ENCODE results near the gene VPS13C.

VPS13C gene

GRCh38 chr15:61916104-61916503 lies 144.1 kb downstream of the VPS13C start:
- Histone ChIP-seq H3K36me3 (ENCODE audit: control insufficient read depth, insufficient read depth, low read length) (peaks cover 58% of the 10 kb centered on the region), H3K27ac (ENCODE audit: insufficient read depth, low read length, poor library complexity, severe bottlenecking) (no peak overlapping the region), H3K27me3 (replicated peaks; ENCODE audit: control insufficient read depth, insufficient read depth, low read length, poor library complexity, severe bottlenecking) (no peaks in the 10 kb centered on the region), H3K4me3 (ENCODE audit: insufficient read depth, low read depth, low read length, poor library complexity, severe bottlenecking) (no peak overlapping the region), H3K4me1 (ENCODE audit: control insufficient read depth, insufficient read depth, low read length, poor library complexity, severe bottlenecking) (no peaks in the 10 kb centered on the region), H3K9me3 (ENCODE audit: control insufficient read depth, low read length) (no peaks in the 10 kb centered on the region)
- DNase-seq = no peak

GRCh38 chr15:61915640-61916039 lies 144.6 kb downstream of the VPS13C start:
- no peak for DNase-seq
- no peaks in the 10 kb centered on the region for H3K9me3 ChIP-seq (ENCODE audit: control insufficient read depth, low read length)
- H3K4me3 ChIP-seq (ENCODE audit: insufficient read depth, low read depth, low read length, poor library complexity, severe bottlenecking) = no peak overlapping the region
- H3K4me1 ChIP-seq (ENCODE audit: control insufficient read depth, insufficient read depth, low read length, poor library complexity, severe bottlenecking) = no peaks in the 10 kb centered on the region
- H3K27me3 ChIP-seq (replicated peaks; ENCODE audit: control insufficient read depth, insufficient read depth, low read length, poor library complexity, severe bottlenecking) = no peaks in the 10 kb centered on the region
- H3K27ac ChIP-seq (ENCODE audit: insufficient read depth, low read length, poor library complexity, severe bottlenecking) = no peak overlapping the region
- H3K36me3 ChIP-seq (ENCODE audit: control insufficient read depth, insufficient read depth, low read length) = peaks cover 56% of the 10 kb centered on the region

- Histone ChIP-seq H3K4me1 (ENCODE audit: control insufficient read depth, insufficient read depth, low read length, poor library complexity, severe bottlenecking) (no peaks in the 10 kb centered on the region), H3K4me3 (ENCODE audit: insufficient read depth, low read depth, low read length, poor library complexity, severe bottlenecking) (no peak overlapping the region), H3K27ac (ENCODE audit: insufficient read depth, low read length, poor library complexity, severe bottlenecking) (no peak overlapping the region), H3K9me3 (ENCODE audit: control insufficient read depth, low read length) (no peaks in the 10 kb centered on the region), H3K36me3 (ENCODE audit: control insufficient read depth, insufficient read depth, low read length) (peaks cover 44% of the 10 kb centered on the region), H3K27me3 (replicated peaks; ENCODE audit: control insufficient read depth, insufficient read depth, low read length, poor library complexity, severe bottlenecking) (no peaks in the 10 kb centered on the region)
- DNase-seq = no peak
These were observed 149.3 kb downstream of the VPS13C start for GRCh38 chr15:61910839-61911369.

GRCh38 chr15:61908241-61908640 lies 152.0 kb downstream of the VPS13C start:
- Histone ChIP-seq H3K27ac (ENCODE audit: insufficient read depth, low read length, poor library complexity, severe bottlenecking) (no peak overlapping the region), H3K4me1 (ENCODE audit: control insufficient read depth, insufficient read depth, low read length, poor library complexity, severe bottlenecking) (no peaks in the 10 kb centered on the region), H3K36me3 (ENCODE audit: control insufficient read depth, insufficient read depth, low read length) (peaks cover 34% of the 10 kb centered on the region), H3K27me3 (replicated peaks; ENCODE audit: control insufficient read depth, insufficient read depth, low read length, poor library complexity, severe bottlenecking) (no peaks in the 10 kb centered on the region), H3K9me3 (ENCODE audit: control insufficient read depth, low read length) (no peaks in the 10 kb centered on the region), H3K4me3 (ENCODE audit: insufficient read depth, low read depth, low read length, poor library complexity, severe bottlenecking) (no peak overlapping the region)
- DNase-seq = no peak

GRCh38 chr15:61907753-61908086 lies 152.5 kb downstream of the VPS13C start:
- no peak overlapping the region for H3K4me3 ChIP-seq (ENCODE audit: insufficient read depth, low read depth, low read length, poor library complexity, severe bottlenecking)
- H3K27me3 ChIP-seq (replicated peaks; ENCODE audit: control insufficient read depth, insufficient read depth, low read length, poor library complexity, severe bottlenecking) = no peaks in the 10 kb centered on the region
- H3K27ac ChIP-seq (ENCODE audit: insufficient read depth, low read length, poor library complexity, severe bottlenecking) = no peak overlapping the region
- no peaks in the 10 kb centered on the region for H3K9me3 ChIP-seq (ENCODE audit: control insufficient read depth, low read length)
- no peaks in the 10 kb centered on the region for H3K4me1 ChIP-seq (ENCODE audit: control insufficient read depth, insufficient read depth, low read length, poor library complexity, severe bottlenecking)
- no peak for DNase-seq
- peaks cover 34% of the 10 kb centered on the region for H3K36me3 ChIP-seq (ENCODE audit: control insufficient read depth, insufficient read depth, low read length)

- no peak for DNase-seq
- Histone ChIP-seq H3K27me3 (replicated peaks; ENCODE audit: control insufficient read depth, insufficient read depth, low read length, poor library complexity, severe bottlenecking) (no peaks in the 10 kb centered on the region), H3K9me3 (ENCODE audit: control insufficient read depth, low read length) (no peaks in the 10 kb centered on the region), H3K27ac (ENCODE audit: insufficient read depth, low read length, poor library complexity, severe bottlenecking) (no peak overlapping the region), H3K4me1 (ENCODE audit: control insufficient read depth, insufficient read depth, low read length, poor library complexity, severe bottlenecking) (no peaks in the 10 kb centered on the region), H3K4me3 (ENCODE audit: insufficient read depth, low read depth, low read length, poor library complexity, severe bottlenecking) (no peak overlapping the region), H3K36me3 (ENCODE audit: control insufficient read depth, insufficient read depth, low read length) (peaks cover 34% of the 10 kb centered on the region)
These were observed 153.1 kb downstream of the VPS13C start for GRCh38 chr15:61906961-61907752.

- H3K4me3 ChIP-seq (ENCODE audit: insufficient read depth, low read depth, low read length, poor library complexity, severe bottlenecking) = no peak overlapping the region
- no peak overlapping the region for H3K27ac ChIP-seq (ENCODE audit: insufficient read depth, low read length, poor library complexity, severe bottlenecking)
These were observed 167.1 kb downstream of the VPS13C start for GRCh38 chr15:61893146-61893545.

GRCh38 chr15:61892140-61892539 lies 168.1 kb downstream of the VPS13C start:
- Histone ChIP-seq H3K4me3 (ENCODE audit: insufficient read depth, low read depth, low read length, poor library complexity, severe bottlenecking) (no peak overlapping the region), H3K27me3 (replicated peaks; ENCODE audit: control insufficient read depth, insufficient read depth, low read length, poor library complexity, severe bottlenecking) (no peaks in the 10 kb centered on the region), H3K36me3 (ENCODE audit: control insufficient read depth, insufficient read depth, low read length) (peaks cover 41% of the 10 kb centered on the region), H3K9me3 (ENCODE audit: control insufficient read depth, low read length) (no peaks in the 10 kb centered on the region), H3K4me1 (ENCODE audit: control insufficient read depth, insufficient read depth, low read length, poor library complexity, severe bottlenecking) (no peaks in the 10 kb centered on the region), H3K27ac (ENCODE audit: insufficient read depth, low read length, poor library complexity, severe bottlenecking) (no peak overlapping the region)
- DNase-seq = no peak

More at GRCh38 chr15:61893146-61893545, 167.1 kb downstream of the VPS13C start:
- Histone ChIP-seq H3K4me1 (ENCODE audit: control insufficient read depth, insufficient read depth, low read length, poor library complexity, severe bottlenecking) (no peaks in the 10 kb centered on the region), H3K36me3 (ENCODE audit: control insufficient read depth, insufficient read depth, low read length) (peaks cover 41% of the 10 kb centered on the region), H3K9me3 (ENCODE audit: control insufficient read depth, low read length) (no peaks in the 10 kb centered on the region), H3K27me3 (replicated peaks; ENCODE audit: control insufficient read depth, insufficient read depth, low read length, poor library complexity, severe bottlenecking) (no peaks in the 10 kb centered on the region)
- no peak for DNase-seq

- DNase-seq = no peak
- Histone ChIP-seq H3K36me3 (ENCODE audit: control insufficient read depth, insufficient read depth, low read length) (peaks cover 45% of the 10 kb centered on the region), H3K4me1 (ENCODE audit: control insufficient read depth, insufficient read depth, low read length, poor library complexity, severe bottlenecking) (no peaks in the 10 kb centered on the region), H3K27me3 (replicated peaks; ENCODE audit: control insufficient read depth, insufficient read depth, low read length, poor library complexity, severe bottlenecking) (no peaks in the 10 kb centered on the region), H3K9me3 (ENCODE audit: control insufficient read depth, low read length) (no peaks in the 10 kb centered on the region), H3K4me3 (ENCODE audit: insufficient read depth, low read depth, low read length, poor library complexity, severe bottlenecking) (no peak overlapping the region), H3K27ac (ENCODE audit: insufficient read depth, low read length, poor library complexity, severe bottlenecking) (no peak overlapping the region)
These were observed 170.1 kb downstream of the VPS13C start for GRCh38 chr15:61890106-61890505.

- Histone ChIP-seq H3K27me3 (replicated peaks; ENCODE audit: control insufficient read depth, insufficient read depth, low read length, poor library complexity, severe bottlenecking) (no peaks in the 10 kb centered on the region), H3K9me3 (ENCODE audit: control insufficient read depth, low read length) (no peaks in the 10 kb centered on the region), H3K4me1 (ENCODE audit: control insufficient read depth, insufficient read depth, low read length, poor library complexity, severe bottlenecking) (no peaks in the 10 kb centered on the region), H3K36me3 (ENCODE audit: control insufficient read depth, insufficient read depth, low read length) (peaks cover 45% of the 10 kb centered on the region), H3K4me3 (ENCODE audit: insufficient read depth, low read depth, low read length, poor library complexity, severe bottlenecking) (no peak overlapping the region), H3K27ac (ENCODE audit: insufficient read depth, low read length, poor library complexity, severe bottlenecking) (no peak overlapping the region)
- DNase-seq = no peak
These were observed 170.5 kb downstream of the VPS13C start for GRCh38 chr15:61889706-61890105.
